Measurements from ENCODE around the gene CMSS1. TPM values are rescaled to one million over a fixed set of nuclear protein-coding genes. Genes with fewer than 3 reads are reported as not detected.

The CMSS1 gene
- total and polyA plus RNA-seq, 2 of the 13 experiments (the other 11 are each of a cell fraction or from before 2014, with no cell fraction given), result 6.4 to 48.7 TPM

- intact Hi-C loops (cut with micrococcal nuclease; ENCODE audit: unreplicated experiment), result no loop called here
- ChIA-PET CTCF (ENCODE audit: low intra/inter-chr PET ratio, low total read pairs) (no interaction called here), POLR2A (interaction anchor here (0.9 to 1.7 kb wide), 4 partner anchors 16 to 128 kb away, joined by 3 to 4 read pairs (median 3); no protein-coding TSS in a partner anchor)
- no peaks in the 10 kb centered on the region for H3K36me3 ChIP-seq (replicated peaks in 1 of 2; ENCODE audit: control insufficient read depth in 1 of 2, insufficient read depth in 2 of 2, low read length in 2 of 2)
- peak overlapping the region; percentile 44 for H3K9ac ChIP-seq (ENCODE audit: insufficient read depth, low read depth, low read length)
- H3K9me3 ChIP-seq (ENCODE audit: low read length), result no peaks in the 10 kb centered on the region
- no peaks in the 10 kb centered on the region for H4K20me1 ChIP-seq (ENCODE audit: insufficient read depth, low read length)
- ATAC-seq, result no peak
- FAIRE-seq, result no peak
- H3K4me2 ChIP-seq (ENCODE audit: low read depth, low read length), result peak overlapping the region; percentile 61
- no peaks in the 10 kb centered on the region for H3K79me2 ChIP-seq (ENCODE audit: insufficient read depth, low read length)
- H3K4me3 ChIP-seq (replicated peaks in 1 of 3; ENCODE audit: insufficient read depth in 1 of 3, low read depth in 2 of 3, low read length in 3 of 3), result no peak overlapping the region
- no peaks in the 10 kb centered on the region; a peak in 1 of 5 replicates for H3K27me3 ChIP-seq (ENCODE audit: control insufficient read depth in 1 of 2, insufficient read depth in 2 of 2, low read length in 2 of 2)
- no TSS peak for BruUV-seq (replicated peaks)
- in situ Hi-C loops (cut with HindIII; ENCODE audit: extremely low pct_ligation_motif_present, low pct_unique_long_range_greater_than_20kb), result loop anchor here (10.0 kb wide), 1 partner anchor 173 kb away; no protein-coding TSS in a partner anchor
- no peak overlapping the region for H2AFZ ChIP-seq (ENCODE audit: low read length)
- H3K4me1 ChIP-seq (ENCODE audit: insufficient read depth, low read length), result peaks cover 25% of the 10 kb centered on the region
- 97% methylated on average over 3 of the region's 3 CpGs for WGBS (ENCODE audit: low lambda C conversion rate)
- H3K27ac ChIP-seq (ENCODE audit: extremely low read length, insufficient read depth, low read length), result peak overlapping the region; percentile 48
- no peak for DNase-seq (ENCODE audit: low spot score)
- no peak for TF ChIP-seq TBL1XR1 (IDR thresholded peaks at IDR 0.05; ENCODE audit: borderline replicate concordance, low read length, partially characterized antibody)
- TF ChIP-seq ZNF629 (CRISPR knock-in tag; conservative IDR thresholded peaks at IDR 0.05), result no peak
- TF ChIP-seq ZNF441 (CRISPR knock-in tag; IDR thresholded peaks at IDR 0.05; ENCODE audit: borderline replicate concordance), result no peak
- no peak for TF ChIP-seq PLRG1 (conservative IDR thresholded peaks at IDR 0.05)
- no peak for TF ChIP-seq ZBTB39 (CRISPR knock-in tag; IDR thresholded peaks at IDR 0.05)
- no peak for TF ChIP-seq ZBTB40 (IDR thresholded peaks at IDR 0.05)
- TF ChIP-seq ZBTB40 (CRISPR knock-in tag; IDR thresholded peaks at IDR 0.05), result no peak
- TF ChIP-seq RCOR2 (CRISPR knock-in tag; IDR thresholded peaks at IDR 0.05), result no peak
- TF ChIP-seq ZNF713 (CRISPR knock-in tag; IDR thresholded peaks at IDR 0.05), result no peak
- no peak for TF ChIP-seq PAF1 (CRISPR knock-in tag; IDR thresholded peaks at IDR 0.05)
- no peak for TF ChIP-seq PRDM15 (CRISPR knock-in tag; IDR thresholded peaks at IDR 0.05)
These were observed 230.6 kb downstream of the CMSS1 start for GRCh38 chr3:100048248-100048647.

Data from HepG2 (cell line).